Endothelial cell of umbilical vein (primary cell): ENCODE data around the gene DGKG. TPM values are rescaled to one million over a fixed set of nuclear protein-coding genes. Genes with fewer than 3 reads are reported as not detected.

Experiments
- BruUV-seq: library from RNA; stranded (reverse); fragments of 400-500 nt; replicated peaks from 2 replicates; lab custom pipeline; 2021; lab: Mats Ljungman, UMichigan
- CTCF ChIA-PET: fragments of 300-600, 350-600 bp; sonication (Branson Sonifier 250); formaldehyde crosslinking; loops from one replicate; lab custom pipeline; 2021; ENCODE audit warnings: antibody characterized with exemption, inconsistent platforms; lab: Charles Lee
- POLR2A ChIA-PET: fragments of 300-600, 350-600 bp; sonication (Branson Sonifier 250); formaldehyde crosslinking; loops from one replicate; lab custom pipeline; 2021; ENCODE audit warnings: antibody characterized with exemption, inconsistent platforms; lab: Charles Lee
- DNase-seq: peaks from one replicate; pipeline ENCODE4 v3.0.0-alpha.2; 2011; ENCODE audit warnings: low read depth, low spot score
- FAIRE-seq: peaks from 2 replicates; lab custom pipeline; 2011; peaks lifted over from hg19 to GRCh38; lab: Jason Lieb, UNC
- H2AFZ ChIP-seq: 2 replicates; pipeline ENCODE4 v1.6.0; 2012; ENCODE audit warnings: low read depth, low read length, control low read depth, inconsistent platforms
- H3K27ac ChIP-seq: 2 replicates; pipeline ENCODE4 v1.5.1; 2011; ENCODE audit warnings: low read depth, mild to moderate bottlenecking, control low read depth, low read length, moderate library complexity; ENCODE audit not compliant: insufficient read depth
- H3K27me3 ChIP-seq, 2 experiments: 2 replicates each; pipeline versions ENCODE4 v1.6.0 to v1.6.1; 2011; ENCODE audit warnings: low read length in 2 of 2, mixed read lengths in 1 of 2; ENCODE audit not compliant: control insufficient read depth in 2 of 2, insufficient read depth in 2 of 2
- H3K36me3 ChIP-seq, 2 experiments: 2 replicates in 1 of 2; 3 replicates in 1 of 2; pipeline ENCODE4 v1.5.1; 2011; ENCODE audit warnings: low read length in 2 of 2, mild to moderate bottlenecking in 1 of 2, moderate library complexity in 1 of 2; ENCODE audit not compliant: control insufficient read depth in 2 of 2, insufficient read depth in 2 of 2; ENCODE audit errors: extremely low read depth in 1 of 2
- H3K4me1 ChIP-seq: 3 replicates; pipeline ENCODE4 v1.5.1; 2011; ENCODE audit warnings: mild to moderate bottlenecking, low read length; ENCODE audit not compliant: control insufficient read depth, insufficient read depth; ENCODE audit errors: extremely low read depth
- H3K4me2 ChIP-seq: 2 replicates; pipeline ENCODE4 v1.6.1; 2011; ENCODE audit warnings: low read length, control low read depth, mixed read lengths; ENCODE audit not compliant: insufficient read depth
- H3K4me3 ChIP-seq, 3 experiments: fragments of 200-600 bp in 1 of 3; sonication (generic), shearing (Covaris generic) in 1 of 3; replicated peaks in 1 of 3; 2 replicates each; pipeline ENCODE4 v1.5.1; 2011 to 2016; ENCODE audit warnings: control low read depth in 3 of 3, low read length in 3 of 3, mild to moderate bottlenecking in 2 of 3, inconsistent platforms in 1 of 3, low read depth in 1 of 3, moderate library complexity in 1 of 3; ENCODE audit not compliant: insufficient read depth in 1 of 3
- H3K79me2 ChIP-seq: 2 replicates; pipeline ENCODE4 v1.6.0; 2012; ENCODE audit warnings: low read length, inconsistent platforms; ENCODE audit not compliant: control insufficient read depth, insufficient read depth
- H3K9ac ChIP-seq: replicated peaks from 2 replicates; pipeline ENCODE3; 2011; ENCODE audit warnings: low read length, control low read depth; ENCODE audit not compliant: insufficient read depth; ENCODE audit errors: extremely low read depth
- H3K9me1 ChIP-seq: replicated peaks from 3 replicates; pipeline ENCODE4 v1.6.0; 2011; ENCODE audit warnings: mild to moderate bottlenecking, low read length; ENCODE audit not compliant: control insufficient read depth, insufficient read depth; ENCODE audit errors: extremely low read depth
- H3K9me3 ChIP-seq: replicated peaks from 2 replicates; pipeline ENCODE4 v1.5.1; 2012; ENCODE audit warnings: low read length, inconsistent platforms; ENCODE audit not compliant: control insufficient read depth, insufficient read depth
- H4K20me1 ChIP-seq: replicated peaks from 2 replicates; pipeline ENCODE3; 2011; ENCODE audit warnings: mild to moderate bottlenecking, low read length; ENCODE audit not compliant: control insufficient read depth, insufficient read depth; ENCODE audit errors: extremely low read depth
- EZH2 ChIP-seq: IDR thresholded peaks from 2 replicates; pipeline ENCODE4 v1.6.1; 2012; ENCODE audit warnings: borderline replicate concordance, low read depth, mild to moderate bottlenecking, moderate library complexity, low read length, inconsistent platforms; ENCODE audit not compliant: severe bottlenecking
- FOS ChIP-seq: IDR thresholded peaks from 2 replicates; pipeline ENCODE4 v1.6.1; 2011; ENCODE audit warnings: mild to moderate bottlenecking, low read length, moderate library complexity, borderline replicate concordance; ENCODE audit not compliant: insufficient read depth
- GATA2 ChIP-seq: IDR thresholded peaks from 2 replicates; pipeline ENCODE4 v1.7.0; 2011; ENCODE audit warnings: low read depth, mild to moderate bottlenecking, moderate library complexity, mixed read lengths, low read length; ENCODE audit not compliant: insufficient read length, insufficient read depth
- JUN ChIP-seq: IDR thresholded peaks from 2 replicates; pipeline ENCODE4 v1.6.1; 2011; ENCODE audit warnings: borderline replicate concordance, low read depth; ENCODE audit not compliant: insufficient read length, insufficient read depth
- MYC ChIP-seq: IDR thresholded peaks from one replicate; pipeline ENCODE4 v1.6.1; 2011; ENCODE audit warnings: mild to moderate bottlenecking, low read depth, low read length
- POLR2A ChIP-seq: IDR thresholded peaks from 2 replicates; pipeline ENCODE4 v1.6.1; 2012; ENCODE audit warnings: low read depth, mild to moderate bottlenecking, control low read depth, low read length
- POLR2AphosphoS5 ChIP-seq: IDR thresholded peaks from 2 replicates; pipeline ENCODE4 v1.6.1; 2012; ENCODE audit warnings: low read depth, mild to moderate bottlenecking, control low read depth, low read length, moderate library complexity; ENCODE audit not compliant: insufficient read depth
- dilution Hi-C: fragments of 300-500 bp; cut with MboI; formaldehyde crosslinking; loops from one replicate; pipeline ENCODE4 v1.15.0; 2019; ENCODE audit warnings: low sequenced_read_pairs; ENCODE audit not compliant: extremely low pct_ligation_motif_present
- intact Hi-C: fragments of 100-400 bp; cut with micrococcal nuclease; formaldehyde crosslinking; loops from one replicate; pipeline ENCODE4 v1.10.0; 2022
- polyA plus RNA-seq, 4 experiments: library from polyadenylated mRNA; depleted of rRNA in 3 of 4; stranded (reverse) in 3 of 4; unstranded in 1 of 4; fragments of >200 nt; gene quantifications; 2 replicates each; pipeline versions ENCODE4 v1.2.1 to v1.2.3, GENCODE V29; 2011 to 2012; ENCODE audit warnings: missing spikeins in 1 of 4
- total RNA-seq: library from RNA; stranded (reverse); gene quantifications from 2 replicates; pipeline ENCODE4 v1.2.3, GENCODE V29; 2021
- TF ChIP-seq, protein P1 (sequence below), 2 donors: IDR thresholded peaks; 1 replicate in 1 of 2; 2 replicates in 1 of 2; pipeline ENCODE4 v1.5.1; 2011; ENCODE audit warnings: low read length in 2 of 2, mild to moderate bottlenecking in 2 of 2, moderate library complexity in 2 of 2, control low read depth in 1 of 2, inconsistent platforms in 1 of 2, low read depth in 1 of 2; ENCODE audit not compliant: insufficient read depth in 1 of 2; ENCODE audit errors: extremely low read depth in 1 of 2
- TF ChIP-seq, protein P2 (sequence below): IDR thresholded peaks from 2 replicates; pipeline ENCODE4 v1.6.1; 2011; ENCODE audit not compliant: insufficient read depth, insufficient read length

DGKG gene
- total and polyA plus RNA-seq, 2 donors (not counting 3 experiments of a cell fraction or from before 2014, with no cell fraction given): not detected

DNA sequence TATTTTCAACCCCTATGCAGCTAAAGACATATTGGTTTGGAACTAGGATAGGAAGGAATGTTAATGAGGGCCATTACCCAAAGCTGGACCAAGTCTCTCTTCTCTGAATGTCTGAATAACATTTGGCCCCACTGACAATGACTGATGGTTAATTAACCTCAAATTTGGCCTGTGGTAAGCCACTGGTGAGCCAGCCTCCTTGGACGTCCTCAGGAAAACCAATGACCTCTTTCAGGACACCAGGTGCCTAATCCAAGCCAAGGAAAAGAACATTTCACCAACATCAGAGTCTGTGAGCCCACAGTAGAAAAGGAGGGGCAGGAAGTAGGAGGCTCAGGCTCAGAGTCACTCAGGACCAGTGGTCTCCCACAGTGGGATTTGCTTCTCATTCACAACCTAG lies 196.7 kb downstream of the DGKG start:
- dilution Hi-C loops: no loop called here

More for the DNA sequence above, 196.7 kb downstream of the DGKG start:
- Histone ChIP-seq H3K27me3 (peaks cover 0 to 6% of the 10 kb centered on the region in 2 experiments), H3K27ac (no peak overlapping the region), H4K20me1 (no peaks in the 10 kb centered on the region), H2AFZ (no peak overlapping the region), H3K4me1 (no peaks in the 10 kb centered on the region), H3K9me1 (no peaks in the 10 kb centered on the region), H3K9me3 (no peaks in the 10 kb centered on the region), H3K9ac (no peak overlapping the region), H3K79me2 (no peaks in the 10 kb centered on the region), H3K4me2 (no peak overlapping the region), H3K36me3 (no peaks in the 10 kb centered on the region), H3K4me3 (no peak overlapping the region)
- no peak for TF ChIP-seq POLR2A
- TF ChIP-seq JUN: no peak
- TF ChIP-seq POLR2AphosphoS5: no peak
- TF ChIP-seq FOS: no peak
- TF ChIP-seq, protein P1, sequence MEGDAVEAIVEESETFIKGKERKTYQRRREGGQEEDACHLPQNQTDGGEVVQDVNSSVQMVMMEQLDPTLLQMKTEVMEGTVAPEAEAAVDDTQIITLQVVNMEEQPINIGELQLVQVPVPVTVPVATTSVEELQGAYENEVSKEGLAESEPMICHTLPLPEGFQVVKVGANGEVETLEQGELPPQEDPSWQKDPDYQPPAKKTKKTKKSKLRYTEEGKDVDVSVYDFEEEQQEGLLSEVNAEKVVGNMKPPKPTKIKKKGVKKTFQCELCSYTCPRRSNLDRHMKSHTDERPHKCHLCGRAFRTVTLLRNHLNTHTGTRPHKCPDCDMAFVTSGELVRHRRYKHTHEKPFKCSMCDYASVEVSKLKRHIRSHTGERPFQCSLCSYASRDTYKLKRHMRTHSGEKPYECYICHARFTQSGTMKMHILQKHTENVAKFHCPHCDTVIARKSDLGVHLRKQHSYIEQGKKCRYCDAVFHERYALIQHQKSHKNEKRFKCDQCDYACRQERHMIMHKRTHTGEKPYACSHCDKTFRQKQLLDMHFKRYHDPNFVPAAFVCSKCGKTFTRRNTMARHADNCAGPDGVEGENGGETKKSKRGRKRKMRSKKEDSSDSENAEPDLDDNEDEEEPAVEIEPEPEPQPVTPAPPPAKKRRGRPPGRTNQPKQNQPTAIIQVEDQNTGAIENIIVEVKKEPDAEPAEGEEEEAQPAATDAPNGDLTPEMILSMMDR (IDR thresholded peaks at IDR 0.05; ENCODE audit: extremely low read depth in 1 of 2, insufficient read depth in 1 of 2, low read depth in 1 of 2, low read length in 2 of 2): no peak
- no peak for TF ChIP-seq MYC
- TF ChIP-seq EZH2: no peak
- TF ChIP-seq, protein P2, sequence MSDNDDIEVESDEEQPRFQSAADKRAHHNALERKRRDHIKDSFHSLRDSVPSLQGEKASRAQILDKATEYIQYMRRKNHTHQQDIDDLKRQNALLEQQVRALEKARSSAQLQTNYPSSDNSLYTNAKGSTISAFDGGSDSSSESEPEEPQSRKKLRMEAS: no peak
- TF ChIP-seq GATA2: no peak
- no TSS peak for BruUV-seq
- intact Hi-C loops: no loop called here
- POLR2A ChIA-PET: no interaction called here
- no peak for DNase-seq
- CTCF ChIA-PET: no interaction called here
- FAIRE-seq: no peak
